ENCODE measurements around the gene VPS26C. TPM values are rescaled to one million over a fixed set of nuclear protein-coding genes. Genes with fewer than 3 reads are reported as not detected.
A peak's percentile ranks its signal among the peaks of the same experiment; 100 is the strongest.

VPS26C gene
- total and polyA plus RNA-seq, 9 of the 15 experiments (the other 6 are each of a cell fraction or from before 2014, with no cell fraction given), result 32.8 to 48.7 (median 42.1) TPM

DNA sequence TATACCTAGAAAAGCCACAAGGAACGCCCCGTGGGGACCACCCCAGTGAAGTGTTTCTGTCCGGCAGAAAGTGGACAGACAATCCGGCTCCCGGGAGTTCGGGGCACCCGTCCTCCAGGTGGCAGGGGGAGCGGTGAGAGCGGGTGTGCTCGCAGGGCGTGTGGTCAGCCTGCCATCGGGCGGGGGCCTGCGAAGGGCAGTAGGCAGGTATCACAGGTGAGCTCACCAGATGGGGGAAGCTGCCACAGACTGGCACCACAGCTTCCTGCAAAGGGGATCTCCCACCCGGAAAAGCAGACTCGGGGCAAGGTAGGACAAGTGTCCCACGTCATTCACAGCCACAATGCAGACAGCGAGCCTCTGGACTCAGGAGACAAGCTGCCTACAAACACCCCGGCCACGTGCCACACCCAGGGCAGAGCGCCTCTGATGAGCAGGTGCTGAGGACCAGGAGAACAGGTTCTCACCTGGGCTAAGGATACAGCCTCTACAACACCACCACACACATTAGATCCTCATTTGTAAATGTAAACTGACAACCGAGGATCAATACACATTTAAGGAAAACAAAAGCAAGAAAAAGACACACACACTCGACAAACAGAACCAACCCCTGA, 36.4 kb downstream of the VPS26C start:
- FAIRE-seq (peak; percentile 6), DNase-seq (ENCODE audit: extremely low read depth in 1 of 4, low spot score in 3 of 4) (no peak), ATAC-seq (no peak)
- Histone ChIP-seq H3K4me3 (no peak overlapping the region), H3K4me1 (replicated peaks in 1 of 2; ENCODE audit: control insufficient read depth in 2 of 2, insufficient read depth in 2 of 2, low read length in 2 of 2) (peaks cover 0 to 11% of the 10 kb centered on the region in 2 experiments; a peak in 1 of 5 replicates), H3K27ac (ENCODE audit: extremely low read depth, low read depth, low read length) (no peak overlapping the region), H4K20me1 (replicated peaks; ENCODE audit: control insufficient read depth, insufficient read depth, low read length) (no peaks in the 10 kb centered on the region), H3K36me3 (ENCODE audit: control insufficient read depth, insufficient read depth, low read length) (peaks cover 91% of the 10 kb centered on the region), H3K9ac (ENCODE audit: insufficient read depth in 1 of 2, low read depth in 2 of 2, low read length in 2 of 2) (peak overlapping the region in 1 of 2 experiments; percentile 61; a peak in 2 of 4 replicates), H3K27me3 (ENCODE audit: control insufficient read depth in 2 of 2, insufficient read depth in 2 of 2, low read length in 2 of 2) (no peaks in the 10 kb centered on the region), H3K4me2 (ENCODE audit: insufficient read depth, low read length) (no peak overlapping the region), H3K9me3 (replicated peaks; ENCODE audit: control insufficient read depth, insufficient read depth, low read depth, low read length) (no peaks in the 10 kb centered on the region), H2AFZ (ENCODE audit: low read depth, low read length) (no peak overlapping the region), H3K9me1 (ENCODE audit: control insufficient read depth, insufficient read depth, low read length) (no peaks in the 10 kb centered on the region), H3K79me2 (ENCODE audit: control insufficient read depth, insufficient read depth, low read length) (no peaks in the 10 kb centered on the region)
- BruUV-seq (replicated peaks), result no TSS peak
- ChIA-PET CTCF (ENCODE audit: low intra/inter-chr PET ratio) (no interaction called here), POLR2A (interaction anchor here (0.8 to 1.2 kb wide), 3 partner anchors 24 to 1103 kb away, joined by 3 to 5 read pairs (median 4); no protein-coding TSS in a partner anchor)
- intact Hi-C loops (cut with micrococcal nuclease), result no loop called here
- TF ChIP-seq BCL6 (CRISPR knock-in tag; IDR thresholded peaks at IDR 0.05), result no peak
- 0 out of 2 replicates have a peak, but pooled peaks have one; percentile 14 for TF ChIP-seq POLR2G (IDR thresholded peaks at IDR 0.05; ENCODE audit: low read depth, low read length)
- TF ChIP-seq ATF7 (IDR thresholded peaks at IDR 0.05), result no peak
- in situ Hi-C loops (cut with MboI), result no loop called here
- WGBS (ENCODE audit: insufficient coverage, low coverage, missing lambda C conversion rate), result 93% methylated on average over 23 of the region's 23 CpGs

DNA sequence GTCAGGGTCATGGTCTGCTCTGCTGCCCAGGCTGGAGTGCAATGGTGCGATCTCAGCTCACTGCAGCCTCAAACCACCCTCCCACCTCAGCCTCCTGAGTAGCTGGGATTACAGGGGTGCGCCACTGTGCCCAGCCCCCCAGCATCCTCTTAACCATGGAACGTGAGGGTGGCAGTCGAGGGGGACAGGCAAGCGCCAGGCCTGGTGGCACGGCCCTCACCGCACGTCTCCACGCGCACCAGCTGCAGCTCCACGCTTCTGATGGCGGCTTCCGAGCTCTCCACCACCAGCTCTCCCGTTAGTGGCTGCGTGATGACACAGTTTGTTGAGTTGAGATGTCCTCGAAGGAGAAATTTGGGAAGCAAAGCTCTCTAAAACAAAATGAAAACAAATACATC, 39.1 kb downstream of the VPS26C start:
- Histone ChIP-seq H2AFZ (ENCODE audit: low read depth, low read length) (no peak overlapping the region), H3K4me3 (no peak overlapping the region), H3K9me3 (replicated peaks; ENCODE audit: control insufficient read depth, insufficient read depth, low read depth, low read length) (0 out of 2 replicates have a peak, but pooled peaks cover 3% of the 10 kb centered on the region), H3K4me1 (replicated peaks in 1 of 2; ENCODE audit: control insufficient read depth in 2 of 2, insufficient read depth in 2 of 2, low read length in 2 of 2) (peaks cover 0 to 11% of the 10 kb centered on the region in 2 experiments; a peak in 1 of 5 replicates), H3K9me1 (ENCODE audit: control insufficient read depth, insufficient read depth, low read length) (no peaks in the 10 kb centered on the region), H3K27me3 (ENCODE audit: control insufficient read depth in 2 of 2, insufficient read depth in 2 of 2, low read length in 2 of 2) (no peaks in the 10 kb centered on the region), H3K9ac (ENCODE audit: insufficient read depth in 1 of 2, low read depth in 2 of 2, low read length in 2 of 2) (no peak overlapping the region), H3K4me2 (ENCODE audit: insufficient read depth, low read length) (no peak overlapping the region), H3K27ac (ENCODE audit: extremely low read depth, low read depth, low read length) (no peak overlapping the region), H4K20me1 (replicated peaks; ENCODE audit: control insufficient read depth, insufficient read depth, low read length) (no peaks in the 10 kb centered on the region), H3K36me3 (ENCODE audit: control insufficient read depth, insufficient read depth, low read length) (peaks cover 98% of the 10 kb centered on the region), H3K79me2 (ENCODE audit: control insufficient read depth, insufficient read depth, low read length) (peaks cover 15% of the 10 kb centered on the region)
- no TSS peak for BruUV-seq (replicated peaks)
- CTCF ChIA-PET (ENCODE audit: low intra/inter-chr PET ratio), result no interaction called here
- FAIRE-seq (no peak), ATAC-seq (no peak), DNase-seq (ENCODE audit: extremely low read depth in 1 of 4, low spot score in 3 of 4) (no peak)
- POLR2A ChIA-PET, result interaction anchor here (0.7 kb wide), 1 partner anchor 887 kb away, joined by 3 read pairs; no protein-coding TSS in a partner anchor
- in situ Hi-C loops (cut with MboI) (no loop called here), intact Hi-C loops (cut with micrococcal nuclease) (loop anchor here (10.0 kb wide), 1 partner anchor 337 kb away; no protein-coding TSS in a partner anchor)
- TF ChIP-seq CCAR2 (IDR thresholded peaks at IDR 0.05; ENCODE audit: low read depth, low read length) (no peak), POLR2G (IDR thresholded peaks at IDR 0.05; ENCODE audit: low read depth, low read length) (peak; percentile 17; the same call in 1 of the 2 replicates), ZNF766 (CRISPR knock-in tag; conservative IDR thresholded peaks at IDR 0.05) (no peak)
- TF ChIP-seq, protein P1, sequence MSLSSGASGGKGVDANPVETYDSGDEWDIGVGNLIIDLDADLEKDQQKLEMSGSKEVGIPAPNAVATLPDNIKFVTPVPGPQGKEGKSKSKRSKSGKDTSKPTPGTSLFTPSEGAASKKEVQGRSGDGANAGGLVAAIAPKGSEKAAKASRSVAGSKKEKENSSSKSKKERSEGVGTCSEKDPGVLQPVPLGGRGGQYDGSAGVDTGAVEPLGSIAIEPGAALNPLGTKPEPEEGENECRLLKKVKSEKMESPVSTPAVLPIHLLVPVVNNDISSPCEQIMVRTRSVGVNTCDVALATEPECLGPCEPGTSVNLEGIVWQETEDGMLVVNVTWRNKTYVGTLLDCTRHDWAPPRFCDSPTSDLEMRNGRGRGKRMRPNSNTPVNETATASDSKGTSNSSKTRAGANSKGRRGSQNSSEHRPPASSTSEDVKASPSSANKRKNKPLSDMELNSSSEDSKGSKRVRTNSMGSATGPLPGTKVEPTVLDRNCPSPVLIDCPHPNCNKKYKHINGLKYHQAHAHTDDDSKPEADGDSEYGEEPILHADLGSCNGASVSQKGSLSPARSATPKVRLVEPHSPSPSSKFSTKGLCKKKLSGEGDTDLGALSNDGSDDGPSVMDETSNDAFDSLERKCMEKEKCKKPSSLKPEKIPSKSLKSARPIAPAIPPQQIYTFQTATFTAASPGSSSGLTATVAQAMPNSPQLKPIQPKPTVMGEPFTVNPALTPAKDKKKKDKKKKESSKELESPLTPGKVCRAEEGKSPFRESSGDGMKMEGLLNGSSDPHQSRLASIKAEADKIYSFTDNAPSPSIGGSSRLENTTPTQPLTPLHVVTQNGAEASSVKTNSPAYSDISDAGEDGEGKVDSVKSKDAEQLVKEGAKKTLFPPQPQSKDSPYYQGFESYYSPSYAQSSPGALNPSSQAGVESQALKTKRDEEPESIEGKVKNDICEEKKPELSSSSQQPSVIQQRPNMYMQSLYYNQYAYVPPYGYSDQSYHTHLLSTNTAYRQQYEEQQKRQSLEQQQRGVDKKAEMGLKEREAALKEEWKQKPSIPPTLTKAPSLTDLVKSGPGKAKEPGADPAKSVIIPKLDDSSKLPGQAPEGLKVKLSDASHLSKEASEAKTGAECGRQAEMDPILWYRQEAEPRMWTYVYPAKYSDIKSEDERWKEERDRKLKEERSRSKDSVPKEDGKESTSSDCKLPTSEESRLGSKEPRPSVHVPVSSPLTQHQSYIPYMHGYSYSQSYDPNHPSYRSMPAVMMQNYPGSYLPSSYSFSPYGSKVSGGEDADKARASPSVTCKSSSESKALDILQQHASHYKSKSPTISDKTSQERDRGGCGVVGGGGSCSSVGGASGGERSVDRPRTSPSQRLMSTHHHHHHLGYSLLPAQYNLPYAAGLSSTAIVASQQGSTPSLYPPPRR (CRISPR knock-in tag; IDR thresholded peaks at IDR 0.05; ENCODE audit: borderline replicate concordance), result no peak
- 96% methylated on average over 16 of the region's 16 CpGs for WGBS (ENCODE audit: insufficient coverage, low coverage, missing lambda C conversion rate)

Measured in K562 (cell line).